Subcutaneous adipose tissue (tissue), 4 donors: ENCODE measurements around the gene MFF. TPM values are rescaled to one million over a fixed set of nuclear protein-coding genes. Genes with fewer than 3 reads are reported as not detected.

ENCODE experiments used
- total RNA-seq, 4 donors: library from RNA; depleted of rRNA; stranded (reverse); fragments of >200 nt; gene quantifications; one replicate each; pipeline ENCODE4 v1.1.0, GENCODE V29; 2016
- TF ChIP-seq, protein P1 (sequence below): fragments of 450-650 bp; IDR thresholded peaks from one replicate; pipeline ENCODE4 v1.5.1; 2016; ENCODE audit warnings: low read depth, mild to moderate bottlenecking, control low read depth, antibody characterized with exemption, moderate library complexity

The MFF gene
- total RNA-seq, 4 donors from 2014 or later, result 90.9 to 135 (median 98.8) TPM

DNA sequence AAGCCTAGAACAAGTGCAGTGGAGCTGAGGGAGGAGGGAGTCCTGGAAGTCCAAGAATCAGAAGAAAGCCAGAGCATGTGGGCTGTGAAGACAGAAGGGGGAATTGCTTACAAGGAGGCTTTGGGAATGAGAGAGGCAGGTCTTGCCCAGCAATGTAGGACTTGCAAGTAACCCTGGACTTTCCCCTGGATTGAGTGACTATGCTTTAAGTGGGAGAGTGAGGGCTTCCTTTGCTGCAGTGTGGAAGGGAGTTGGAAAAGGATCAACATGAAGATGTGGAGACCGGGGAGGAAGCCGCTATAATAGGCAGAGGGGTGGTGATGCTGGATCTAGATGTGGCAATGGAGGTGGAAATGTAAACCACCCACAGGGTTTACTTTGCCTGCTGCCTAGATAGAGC is 76.5 kb downstream of the MFF start:
- TF ChIP-seq, protein P1, sequence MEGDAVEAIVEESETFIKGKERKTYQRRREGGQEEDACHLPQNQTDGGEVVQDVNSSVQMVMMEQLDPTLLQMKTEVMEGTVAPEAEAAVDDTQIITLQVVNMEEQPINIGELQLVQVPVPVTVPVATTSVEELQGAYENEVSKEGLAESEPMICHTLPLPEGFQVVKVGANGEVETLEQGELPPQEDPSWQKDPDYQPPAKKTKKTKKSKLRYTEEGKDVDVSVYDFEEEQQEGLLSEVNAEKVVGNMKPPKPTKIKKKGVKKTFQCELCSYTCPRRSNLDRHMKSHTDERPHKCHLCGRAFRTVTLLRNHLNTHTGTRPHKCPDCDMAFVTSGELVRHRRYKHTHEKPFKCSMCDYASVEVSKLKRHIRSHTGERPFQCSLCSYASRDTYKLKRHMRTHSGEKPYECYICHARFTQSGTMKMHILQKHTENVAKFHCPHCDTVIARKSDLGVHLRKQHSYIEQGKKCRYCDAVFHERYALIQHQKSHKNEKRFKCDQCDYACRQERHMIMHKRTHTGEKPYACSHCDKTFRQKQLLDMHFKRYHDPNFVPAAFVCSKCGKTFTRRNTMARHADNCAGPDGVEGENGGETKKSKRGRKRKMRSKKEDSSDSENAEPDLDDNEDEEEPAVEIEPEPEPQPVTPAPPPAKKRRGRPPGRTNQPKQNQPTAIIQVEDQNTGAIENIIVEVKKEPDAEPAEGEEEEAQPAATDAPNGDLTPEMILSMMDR, result no peak

DNA sequence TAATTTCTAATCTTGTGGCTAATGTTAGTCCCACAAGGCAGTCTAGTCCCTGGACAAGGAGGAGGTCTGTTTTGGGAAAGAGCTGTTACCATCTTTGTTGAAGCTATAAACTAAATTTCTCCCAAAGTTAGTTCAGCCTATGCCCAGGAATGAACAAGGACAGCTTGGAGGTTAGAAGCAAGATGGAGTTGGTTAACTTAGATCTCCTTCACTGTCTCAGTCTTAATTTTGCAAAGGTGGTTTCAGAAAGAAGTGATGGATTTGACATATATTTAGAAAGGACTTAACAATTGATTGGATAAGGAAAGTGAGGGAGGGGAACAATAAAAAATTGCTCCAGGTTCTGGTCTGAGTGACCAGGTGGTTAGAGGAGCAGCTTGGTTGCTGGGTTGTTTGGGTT is 77.3 kb downstream of the MFF start:
- TF ChIP-seq, protein P1, result no peak

DNA sequence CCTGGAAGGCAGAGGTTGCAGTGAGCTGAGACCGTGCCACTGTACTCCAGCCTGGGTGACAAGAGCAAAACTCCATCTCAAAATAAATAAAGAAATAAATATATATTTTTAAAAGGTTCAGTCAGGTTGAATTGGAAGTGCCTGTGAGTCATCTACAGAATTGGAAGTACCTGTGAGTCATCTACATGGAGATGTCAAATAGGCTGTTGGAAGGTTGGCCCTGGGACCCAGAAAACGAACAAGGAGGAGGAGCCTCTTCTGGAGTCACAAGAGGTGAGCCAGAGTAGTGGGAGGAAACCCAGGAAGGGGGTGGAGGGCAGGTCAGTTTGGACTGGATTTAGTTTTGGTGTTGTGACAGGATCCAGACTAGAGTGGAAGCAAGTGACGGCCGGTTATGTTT is 77.9 kb downstream of the MFF start:
- TF ChIP-seq, protein P1, result no peak

DNA sequence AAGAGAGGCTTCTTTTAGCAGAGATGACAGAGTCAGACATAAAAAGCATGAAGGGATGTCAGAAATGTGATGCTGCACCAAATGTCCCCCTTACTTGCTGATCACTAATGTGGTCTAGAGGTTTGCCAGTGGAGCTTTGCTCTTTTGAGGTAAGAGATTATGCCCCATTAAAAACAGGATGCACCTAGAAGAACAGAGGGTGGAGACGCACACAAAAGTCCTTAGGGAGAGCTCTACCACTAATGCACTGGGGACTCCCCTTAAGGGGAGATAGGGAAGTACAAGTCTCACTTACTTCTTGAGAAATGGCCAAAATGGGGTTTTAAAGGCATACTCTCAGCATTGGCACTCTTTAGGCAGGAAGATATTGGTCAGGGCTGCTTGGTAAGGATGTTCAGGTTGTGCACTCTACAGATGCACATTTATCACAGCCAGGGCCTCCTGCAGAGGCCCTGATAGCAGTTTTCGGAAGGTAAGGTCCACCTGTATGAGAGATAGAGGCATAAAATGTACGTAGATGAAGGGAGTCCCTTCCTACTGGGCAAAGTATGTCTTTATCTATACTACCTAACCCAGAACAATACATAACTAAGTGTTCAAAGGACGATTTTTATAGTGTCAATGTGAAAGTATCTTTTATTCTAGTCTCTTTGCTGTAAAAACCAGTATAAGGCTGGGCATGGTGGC is 79.7 kb downstream of the MFF start:
- TF ChIP-seq, protein P1, result no peak

DNA sequence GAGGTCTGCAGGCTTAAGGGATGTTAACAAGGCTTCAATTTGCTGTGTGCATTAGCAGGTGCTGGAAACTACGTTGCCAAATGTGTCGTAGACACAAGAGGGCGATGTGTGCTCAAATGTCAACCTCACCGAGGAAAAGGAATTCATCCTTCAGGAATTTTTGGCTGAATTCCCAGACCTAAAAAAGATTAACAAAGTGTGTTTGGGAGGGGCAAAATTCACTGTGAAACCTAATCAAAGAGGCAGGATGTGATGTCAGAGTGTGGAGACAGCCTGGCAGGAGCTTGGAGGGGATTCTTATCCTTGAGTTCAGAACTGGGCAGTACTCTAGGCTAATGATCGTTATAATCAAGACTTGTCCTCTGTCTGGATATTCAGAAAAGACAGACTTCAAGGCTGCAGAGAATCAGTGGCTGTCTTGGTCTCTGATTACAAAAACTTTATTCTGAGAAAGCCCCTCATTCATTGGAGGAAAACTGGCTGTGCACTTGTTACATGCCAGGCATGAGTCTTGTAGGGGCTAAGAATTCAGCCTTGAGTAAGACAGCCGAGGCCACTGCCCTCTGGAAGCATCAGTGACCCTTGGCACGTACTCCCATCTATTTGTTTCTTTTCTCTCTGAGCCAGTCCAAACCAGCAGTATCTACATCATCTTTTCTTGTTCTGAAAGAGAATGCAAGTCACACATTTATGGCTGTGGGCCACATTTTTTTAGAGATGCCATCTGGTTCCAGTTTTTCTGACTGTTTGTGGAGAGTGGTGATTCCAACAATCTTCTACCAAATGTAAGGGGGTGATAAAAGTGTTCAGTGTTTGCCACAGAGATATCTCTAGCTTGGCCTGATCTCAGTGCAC is 81.4 kb downstream of the MFF start:
- TF ChIP-seq, protein P1, result no peak

Other genes starting within 250 kb of the MFF start
- 10 to 100 TPM in 1 of 4 donors, 1 to 10 TPM in 3; 1.7 to 11.5 (median 2.8) TPM for gene COL4A4, start 161.0 kb upstream of the MFF start, total RNA-seq
- gene COL4A3, start 160.6 kb upstream of the MFF start, total RNA-seq, result 1 to 10 TPM in 3 of 4 donors, under 1 TPM in 1; 0.19 to 7.7 (median 4.5) TPM
- gene TM4SF20, start 54.1 kb downstream of the MFF start, total RNA-seq, result under 1 TPM in 2 of 4 donors, not detected in 2; 0.22 to 0.68 TPM
- gene SCYGR1, start 62.7 kb downstream of the MFF start, total RNA-seq, result not detected
- 100 to 1,000 TPM in 3 of 4 donors, 10 to 100 TPM in 1; 88.7 to 235 (median 146) TPM for gene AGFG1, start 146.9 kb downstream of the MFF start, total RNA-seq